Osteoblast (primary cell): ENCODE results near the gene TCFL5. TPM values are rescaled to one million over a fixed set of nuclear protein-coding genes. Genes with fewer than 3 reads are reported as not detected.
A peak's percentile ranks its signal among the peaks of the same experiment; 100 is the strongest.

Source experiments
- DNase-seq: peaks from one replicate; pipeline ENCODE4 v3.0.0; 2011; ENCODE audit warnings: low spot score, mixed read lengths; ENCODE audit not compliant: insufficient read length; ENCODE audit errors: missing footprints
- H2AFZ ChIP-seq: 2 replicates; pipeline ENCODE4 v1.6.0; 2011; ENCODE audit warnings: mild to moderate bottlenecking, low read length
- H3K27ac ChIP-seq: 2 replicates; pipeline ENCODE4 v1.5.1; 2011; ENCODE audit warnings: mild to moderate bottlenecking, low read depth, low read length, moderate library complexity
- H3K27me3 ChIP-seq: 2 replicates; pipeline ENCODE4 v1.6.0; 2012; ENCODE audit warnings: mild to moderate bottlenecking, control low read depth, inconsistent platforms, low read length, moderate library complexity; ENCODE audit not compliant: insufficient read depth
- H3K36me3 ChIP-seq: 2 replicates; pipeline ENCODE4 v1.5.1; 2011; ENCODE audit warnings: mild to moderate bottlenecking, low read length, control low read depth, moderate library complexity; ENCODE audit not compliant: insufficient read depth
- H3K4me1 ChIP-seq: 2 replicates; pipeline ENCODE4 v1.5.1; 2011; ENCODE audit warnings: mild to moderate bottlenecking, low read length, control low read depth, moderate library complexity; ENCODE audit not compliant: insufficient read depth
- H3K4me2 ChIP-seq: 2 replicates; pipeline ENCODE4 v1.6.0; 2011; ENCODE audit warnings: mild to moderate bottlenecking, low read length; ENCODE audit not compliant: insufficient read depth
- H3K4me3 ChIP-seq: fragments of 200-600 bp; sonication (generic); 3 replicates; pipeline ENCODE4 v1.5.1; 2012; ENCODE audit warnings: mild to moderate bottlenecking, low read length, inconsistent platforms; ENCODE audit not compliant: insufficient read depth
- H3K79me2 ChIP-seq: 2 replicates; pipeline ENCODE4 v1.6.0; 2012; ENCODE audit warnings: mild to moderate bottlenecking, low read length, control low read depth, inconsistent platforms; ENCODE audit not compliant: insufficient read depth
- H3K9me3 ChIP-seq: 2 replicates; pipeline ENCODE4 v1.5.1; 2011; ENCODE audit warnings: low read depth, low read length, control low read depth
- H4K20me1 ChIP-seq: 2 replicates; pipeline ENCODE4 v1.6.0; 2012; ENCODE audit warnings: mild to moderate bottlenecking, low read length, control low read depth; ENCODE audit not compliant: insufficient read depth
- total RNA-seq: library from RNA; depleted of rRNA; stranded (reverse); fragments of >200 nt; gene quantifications from 2 replicates; pipeline ENCODE4 v1.2.3, GENCODE V29; 2012
- TF ChIP-seq, protein P1 (sequence below): IDR thresholded peaks from 2 replicates; pipeline ENCODE4 v1.5.1; 2011; ENCODE audit warnings: mild to moderate bottlenecking, low read depth, low read length, moderate library complexity; ENCODE audit errors: extremely low read depth

The TCFL5 gene
- total RNA-seq, 1 donor, result 13.0 TPM

DNA sequence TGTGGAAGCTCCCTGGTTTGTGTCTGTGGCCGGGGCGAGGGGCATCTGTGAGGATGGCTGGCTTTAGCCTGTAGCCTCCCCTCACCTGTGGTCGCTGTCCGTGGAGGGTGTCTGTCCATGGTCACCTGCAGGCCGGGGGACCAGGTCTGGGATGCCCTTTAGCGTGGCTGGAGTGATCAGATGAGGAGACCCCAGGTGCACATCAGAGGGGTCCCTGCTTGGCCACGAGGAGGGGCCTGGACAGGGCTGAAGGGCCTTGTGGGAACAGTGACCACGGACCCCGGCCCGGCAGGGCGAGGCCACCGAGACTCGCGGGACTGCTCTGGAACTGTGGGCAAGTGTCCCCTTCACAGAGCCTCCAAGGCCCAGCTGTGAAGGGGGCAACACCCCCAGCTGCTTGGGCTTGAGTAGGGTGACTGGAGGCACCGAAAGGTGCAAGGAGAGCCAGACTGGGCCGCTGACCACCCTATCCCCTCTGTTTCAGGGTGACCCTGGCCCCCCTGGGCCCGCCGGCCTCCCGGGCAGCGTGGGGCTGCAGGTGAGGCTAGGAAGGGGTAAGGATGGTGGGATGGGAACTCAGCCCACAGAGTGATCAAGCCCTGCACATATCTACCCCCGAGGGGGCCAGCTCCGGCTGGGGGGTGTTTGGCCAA lies 36.2 kb downstream of the TCFL5 start:
- Histone ChIP-seq H3K9me3 (no peaks in the 10 kb centered on the region), H3K4me2 (no peak overlapping the region), H2AFZ (no peak overlapping the region), H4K20me1 (no peaks in the 10 kb centered on the region), H3K27ac (no peak overlapping the region), H3K27me3 (peaks cover 32% of the 10 kb centered on the region), H3K4me3 (no peak overlapping the region), H3K36me3 (no peaks in the 10 kb centered on the region), H3K79me2 (no peaks in the 10 kb centered on the region), H3K4me1 (peaks cover 7% of the 10 kb centered on the region)
- DNase-seq, result peak; percentile 86
- TF ChIP-seq, protein P1, sequence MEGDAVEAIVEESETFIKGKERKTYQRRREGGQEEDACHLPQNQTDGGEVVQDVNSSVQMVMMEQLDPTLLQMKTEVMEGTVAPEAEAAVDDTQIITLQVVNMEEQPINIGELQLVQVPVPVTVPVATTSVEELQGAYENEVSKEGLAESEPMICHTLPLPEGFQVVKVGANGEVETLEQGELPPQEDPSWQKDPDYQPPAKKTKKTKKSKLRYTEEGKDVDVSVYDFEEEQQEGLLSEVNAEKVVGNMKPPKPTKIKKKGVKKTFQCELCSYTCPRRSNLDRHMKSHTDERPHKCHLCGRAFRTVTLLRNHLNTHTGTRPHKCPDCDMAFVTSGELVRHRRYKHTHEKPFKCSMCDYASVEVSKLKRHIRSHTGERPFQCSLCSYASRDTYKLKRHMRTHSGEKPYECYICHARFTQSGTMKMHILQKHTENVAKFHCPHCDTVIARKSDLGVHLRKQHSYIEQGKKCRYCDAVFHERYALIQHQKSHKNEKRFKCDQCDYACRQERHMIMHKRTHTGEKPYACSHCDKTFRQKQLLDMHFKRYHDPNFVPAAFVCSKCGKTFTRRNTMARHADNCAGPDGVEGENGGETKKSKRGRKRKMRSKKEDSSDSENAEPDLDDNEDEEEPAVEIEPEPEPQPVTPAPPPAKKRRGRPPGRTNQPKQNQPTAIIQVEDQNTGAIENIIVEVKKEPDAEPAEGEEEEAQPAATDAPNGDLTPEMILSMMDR, result no peak

GRCh38 chr20:62824476-62825332 lies 36.9 kb downstream of the TCFL5 start:
- Histone ChIP-seq H3K79me2 (no peaks in the 10 kb centered on the region), H3K9me3 (no peaks in the 10 kb centered on the region), H3K27me3 (peaks cover 32% of the 10 kb centered on the region), H3K27ac (no peak overlapping the region), H3K36me3 (no peaks in the 10 kb centered on the region), H2AFZ (no peak overlapping the region), H4K20me1 (no peaks in the 10 kb centered on the region), H3K4me3 (peak overlapping the region; percentile 43), H3K4me2 (peak overlapping the region; percentile 57), H3K4me1 (peaks cover 7% of the 10 kb centered on the region)
- DNase-seq, result peak; percentile 94
- TF ChIP-seq, protein P1, result no peak

DNA sequence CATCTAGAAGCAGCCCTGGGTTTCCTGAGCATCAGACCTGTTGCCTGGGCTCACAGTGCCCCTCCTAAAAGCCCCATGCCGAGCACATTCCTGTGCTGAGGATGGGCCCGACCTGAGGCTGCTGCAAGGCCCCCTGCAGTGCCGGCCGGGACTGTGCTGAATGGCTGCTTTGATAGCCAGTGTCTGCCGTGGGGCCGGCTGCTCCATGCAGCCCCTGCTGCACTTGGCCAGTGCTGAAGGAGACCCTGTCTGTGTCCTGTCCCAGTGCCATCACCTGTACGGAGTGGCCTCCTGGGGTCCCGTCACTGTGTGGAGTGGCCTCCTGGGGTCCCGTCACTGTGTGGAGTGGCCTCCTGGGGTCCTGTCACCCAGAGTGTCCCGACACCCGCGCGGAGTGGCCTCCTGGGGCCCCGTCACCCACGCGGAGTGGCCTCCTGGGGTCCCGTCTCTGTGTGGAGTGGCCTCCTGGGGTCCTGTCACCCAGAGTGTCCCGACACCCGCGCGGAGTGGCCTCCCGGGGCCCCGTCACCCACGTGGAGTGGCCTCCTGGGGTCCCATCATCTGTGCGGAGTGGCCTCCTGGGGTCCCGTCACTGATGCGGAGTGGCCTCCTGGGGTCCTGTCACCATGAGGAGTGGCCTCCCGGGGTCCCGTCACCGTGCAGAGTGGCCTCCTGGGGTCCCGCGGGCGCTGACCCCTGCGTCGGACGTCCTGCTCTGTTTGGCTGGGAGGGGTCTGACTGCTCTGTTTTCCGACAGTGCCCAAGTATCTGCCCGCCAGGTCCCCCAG lies 37.7 kb downstream of the TCFL5 start:
- H3K79me2 ChIP-seq, result no peaks in the 10 kb centered on the region
- H3K36me3 ChIP-seq, result no peaks in the 10 kb centered on the region
- H3K27ac ChIP-seq, result no peak overlapping the region
- peaks cover 28% of the 10 kb centered on the region for H3K27me3 ChIP-seq
- H2AFZ ChIP-seq, result no peak overlapping the region
- H3K4me2 ChIP-seq, result peak overlapping the region; percentile 57
- TF ChIP-seq, protein P1, result no peak
- no peaks in the 10 kb centered on the region for H4K20me1 ChIP-seq
- peaks cover 11% of the 10 kb centered on the region for H3K4me1 ChIP-seq
- H3K4me3 ChIP-seq, result no peak overlapping the region
- peak; percentile 91 for DNase-seq
- no peaks in the 10 kb centered on the region for H3K9me3 ChIP-seq
